Peyer's patch (tissue), 4 donors: ENCODE measurements around the gene ECSCR.

Experiments
- CTCF ChIP-seq, 6 experiments: fragments of 450-650 bp in 4 of 6; fragments of 200-600 bp in 2 of 6; sonication (generic) in 1 of 6; IDR thresholded peaks; one replicate each; pipeline ENCODE4 v1.5.1; 2017 to 2019; ENCODE audit warnings: antibody characterized with exemption in 6 of 6, mild to moderate bottlenecking in 3 of 6, moderate library complexity in 1 of 6
- POLR2A ChIP-seq, 2 donors: fragments of 450-650 bp; IDR thresholded peaks; one replicate each; pipeline ENCODE4 v1.5.1; 2017; ENCODE audit warnings: antibody characterized with exemption in 2 of 2, mild to moderate bottlenecking in 2 of 2, moderate library complexity in 2 of 2

GRCh38 chr5:139488260-139488659, 25.7 kb upstream of the ECSCR start:
- TF ChIP-seq CTCF (IDR thresholded peaks at IDR 0.05) (no peak), POLR2A (IDR thresholded peaks at IDR 0.05) (no peak)
